VCaP (cell line): ENCODE results near the gene KRIT1.
"Not testable (repeated sequence)": the region's sequence is repeated elsewhere in the genome, so short reads cannot be mapped to it uniquely, and the experiment has no call there.

Experiments
- H3K27ac ChIP-seq: fragments of 450-650 bp; 2 replicates; pipeline ENCODE4 v1.5.1; 2017
- CTCF ChIP-seq: fragments of 450-650 bp; conservative IDR thresholded peaks from 2 replicates; pipeline ENCODE4 v1.5.1; 2017; ENCODE audit warnings: mild to moderate bottlenecking, moderate library complexity

KRIT1 gene

GRCh38 chr7:92206672-92207071, 39.0 kb downstream of the KRIT1 start:
- TF ChIP-seq CTCF = no peak
- no peak overlapping the region for H3K27ac ChIP-seq

DNA sequence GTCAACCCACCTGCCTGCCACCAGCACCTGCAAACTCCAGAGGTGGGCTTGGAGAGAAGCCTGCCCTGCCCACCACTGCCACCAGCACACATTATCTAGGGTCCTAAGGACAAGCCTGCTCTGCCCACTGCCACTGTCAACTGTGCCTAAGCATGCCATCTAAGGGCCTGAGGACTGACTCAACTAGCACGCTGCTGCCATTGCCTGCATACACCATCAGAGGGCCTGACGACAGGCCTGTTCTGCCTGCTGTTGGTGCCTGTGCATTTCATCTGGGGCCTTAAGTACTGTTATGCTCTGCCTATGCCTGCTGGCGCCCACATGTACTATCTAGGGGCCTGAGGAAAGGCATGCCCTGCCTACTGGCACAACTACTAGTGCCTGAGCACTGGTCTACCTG, 39.7 kb downstream of the KRIT1 start:
- H3K27ac ChIP-seq = no peak overlapping the region
- TF ChIP-seq CTCF = no peak

- no peak overlapping the region for H3K27ac ChIP-seq
- no peak for TF ChIP-seq CTCF
These were observed 44.9 kb downstream of the KRIT1 start for GRCh38 chr7:92200791-92201190.

DNA sequence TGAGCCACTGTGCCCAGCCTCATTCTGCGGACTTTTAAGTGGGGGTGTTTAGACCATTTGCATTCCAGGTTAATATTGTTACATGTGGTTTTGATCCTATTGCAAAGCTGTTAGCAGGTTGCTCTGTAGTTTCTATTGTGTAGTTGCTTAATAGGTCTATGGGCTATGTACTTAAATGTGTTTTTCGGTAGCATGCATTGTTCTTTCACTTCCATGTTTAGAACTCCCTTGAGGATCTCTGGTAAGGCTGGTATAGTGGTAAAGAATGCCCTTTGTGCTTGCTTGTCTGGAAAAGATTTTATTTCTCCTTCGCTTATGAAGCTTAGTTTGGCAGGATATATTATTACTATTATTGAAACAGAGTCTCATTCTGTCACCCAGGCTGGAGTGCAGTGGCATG, 53.4 kb downstream of the KRIT1 start:
- TF ChIP-seq CTCF = no peak
- no peak overlapping the region for H3K27ac ChIP-seq

GRCh38 chr7:92189246-92189645, 56.5 kb downstream of the KRIT1 start:
- not testable (repeated sequence) for H3K27ac ChIP-seq

DNA sequence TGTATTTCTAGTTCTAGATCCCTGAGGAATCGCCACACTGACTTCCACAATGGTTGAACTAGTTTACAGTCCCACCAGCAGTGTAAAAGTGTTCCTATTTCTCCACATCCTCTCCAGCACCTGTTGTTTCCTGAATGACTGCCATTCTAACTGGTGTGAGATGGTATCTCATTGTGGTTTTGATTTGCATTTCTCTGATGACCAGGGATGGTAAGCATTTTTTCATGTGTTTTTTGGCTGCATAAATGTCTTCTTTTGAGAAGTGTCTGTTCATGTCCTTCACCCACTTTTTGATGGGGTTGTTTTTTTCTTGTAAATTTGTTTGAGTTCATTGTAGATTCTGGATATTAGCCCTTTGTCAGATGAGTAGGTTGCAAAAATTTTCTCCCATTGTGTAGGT, 61.4 kb downstream of the KRIT1 start:
- H3K27ac ChIP-seq = not testable (repeated sequence)

DNA sequence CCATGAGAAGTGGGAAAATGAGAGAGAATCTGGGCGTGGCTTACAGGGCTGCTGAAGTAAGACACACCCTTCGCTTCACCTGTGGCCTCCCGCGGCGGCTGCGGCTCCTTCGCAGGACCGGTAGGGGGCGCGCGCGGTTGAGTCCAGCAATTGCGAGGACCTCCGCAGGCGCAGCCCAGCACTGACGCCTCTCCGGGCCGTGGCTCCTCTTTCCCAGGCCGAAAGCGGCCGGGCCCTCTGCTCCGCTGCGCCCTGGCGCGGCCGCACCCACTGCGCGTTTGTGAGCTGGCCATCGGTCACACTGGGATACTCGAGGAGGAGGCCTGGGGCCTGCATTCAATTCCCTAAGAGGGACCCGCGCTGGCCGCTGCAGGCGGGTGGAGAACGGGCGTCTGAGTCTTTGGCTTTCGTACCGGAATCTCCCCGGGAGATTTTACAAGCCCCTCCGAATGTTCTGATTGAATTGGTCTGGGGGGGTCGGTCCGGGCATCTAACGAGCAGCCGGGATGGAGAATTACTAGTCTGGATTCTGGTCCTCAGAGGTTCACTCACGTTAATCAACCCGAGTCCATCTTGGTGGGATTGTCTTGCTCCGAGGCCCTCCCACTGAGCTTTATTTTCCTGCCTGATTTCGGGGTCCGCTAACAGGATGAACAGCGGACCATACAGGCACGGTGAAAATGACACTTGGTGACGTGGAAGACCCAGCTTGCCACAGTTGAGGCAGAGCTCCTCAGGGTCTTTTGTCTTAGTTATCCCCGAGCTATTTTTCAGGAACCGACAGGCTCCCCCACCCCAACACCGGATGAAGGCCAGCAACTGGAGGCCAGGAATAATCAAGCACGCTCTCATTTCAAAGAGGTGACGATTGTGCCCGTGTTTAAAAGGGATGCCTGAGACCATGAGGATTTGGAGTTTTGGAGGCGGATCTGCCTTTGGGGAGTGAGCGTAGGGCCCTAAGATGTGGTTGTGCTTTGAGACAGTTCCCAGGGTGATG, 66.5 kb downstream of the KRIT1 start, which contains the start of gene LRRD1:
LRRD1 (minus strand) TSS at position 215 of the 997 bp plus-strand sequence. CDS start 13,940 bp downstream, outside the sequence.
- peak; percentile 99 for TF ChIP-seq CTCF
- peak within 1 kb of the TSS; percentile 47; the same call in 1 of the 2 replicates for H3K27ac ChIP-seq

GRCh38 chr7:92177362-92177761, 68.4 kb downstream of the KRIT1 start:
- H3K27ac ChIP-seq = no peak overlapping the region
- no peak for TF ChIP-seq CTCF

DNA sequence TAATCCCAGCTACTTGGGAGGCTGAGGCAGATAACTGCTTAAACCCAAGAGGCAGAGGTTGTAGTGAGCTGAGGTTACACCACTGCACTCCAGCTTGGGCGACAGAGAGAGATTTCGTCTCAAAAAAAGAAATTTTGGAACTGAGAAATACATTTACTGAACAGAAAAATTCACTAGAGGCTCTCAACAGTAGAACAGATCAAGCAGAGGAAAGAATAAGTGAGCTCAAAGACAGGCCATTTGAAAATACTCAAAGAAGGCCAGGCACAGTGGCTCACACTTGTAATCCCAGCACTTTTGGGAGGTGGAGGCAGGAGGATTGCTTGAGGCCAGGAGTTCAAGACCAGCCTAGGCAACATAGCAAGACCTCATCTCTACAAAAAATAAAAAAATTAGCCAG, 76.2 kb downstream of the KRIT1 start:
- not testable (repeated sequence) for H3K27ac ChIP-seq
